Stimulated activated CD4-positive, alpha-beta T cell treated with anti-CD3 and anti-CD28 coated beads, Interleukin-4, amount 100 ng/mL, for 48 hours (primary cell): Measurements from ENCODE around the gene SETD2.

Source experiments
- DNase-seq, 2 donors: peaks; one replicate each; pipeline ENCODE4 v3.0.0-alpha.2; 2020; ENCODE audit warnings: low read depth in 2 of 2

The SETD2 gene

GRCh38 chr3:47009225-47010110 is 154.4 kb downstream of the SETD2 start:
- DNase-seq = peak; percentile 40 to 56

GRCh38 chr3:47008851-47009224 is 155.1 kb downstream of the SETD2 start:
- DNase-seq = no peak

GRCh38 chr3:47008234-47008796 is 155.6 kb downstream of the SETD2 start:
- DNase-seq = no peak

- DNase-seq = no peak
Measured at GRCh38 chr3:47007482-47008233, 156.3 kb downstream of the SETD2 start.

- DNase-seq = no peak
Measured at GRCh38 chr3:47007001-47007400, 156.9 kb downstream of the SETD2 start.

GRCh38 chr3:47006145-47006651 is 157.7 kb downstream of the SETD2 start:
- no peak for DNase-seq

GRCh38 chr3:47005212-47006144 is 158.4 kb downstream of the SETD2 start:
- no peak for DNase-seq

GRCh38 chr3:47004369-47005211 is 159.3 kb downstream of the SETD2 start:
- DNase-seq = no peak

GRCh38 chr3:47003461-47004368 is 160.2 kb downstream of the SETD2 start:
- no peak for DNase-seq

- DNase-seq = no peak
Measured at GRCh38 chr3:47003056-47003410, 160.9 kb downstream of the SETD2 start.

- DNase-seq = no peak
Measured at GRCh38 chr3:47002171-47003055, 161.5 kb downstream of the SETD2 start.

GRCh38 chr3:47001731-47002170 is 162.2 kb downstream of the SETD2 start:
- DNase-seq = no peak

- no peak for DNase-seq
Measured at GRCh38 chr3:47000922-47001730, 162.8 kb downstream of the SETD2 start.

- no peak for DNase-seq
Measured at GRCh38 chr3:47000198-47000815, 163.6 kb downstream of the SETD2 start.

GRCh38 chr3:46999516-47000197 is 164.3 kb downstream of the SETD2 start:
- no peak for DNase-seq

GRCh38 chr3:46998852-46999515 is 164.9 kb downstream of the SETD2 start:
- DNase-seq = no peak
